Upper lobe of left lung (tissue), 6 donors: Measurements from ENCODE around the gene NKX2-1. TPM values are rescaled to one million over a fixed set of nuclear protein-coding genes. Genes with fewer than 3 reads are reported as not detected.
A peak's percentile ranks its signal among the peaks of the same experiment; 100 is the strongest.
"Not testable (repeated sequence)": the region's sequence is repeated elsewhere in the genome, so short reads cannot be mapped to it uniquely, and the experiment has no call there.

Source experiments
- ATAC-seq, 2 donors: fragments of 200-7000 bp; cut with Tn5 transposase; one replicate each; pipeline ENCODE4 v1.9.1; 2022; ENCODE audit warnings: mild to moderate bottlenecking in 2 of 2, moderate library complexity in 2 of 2; ENCODE audit not compliant: low FRiP score in 2 of 2
- DNase-seq, 2 donors: peaks; one replicate each; pipeline ENCODE4 v3.0.0-alpha.2; 2019 to 2020
- H3K27ac ChIP-seq, 4 donors: fragments of 200-600 bp; sonication (generic); one replicate each; pipeline ENCODE4 v1.5.1; 2016 to 2019
- H3K27me3 ChIP-seq, 4 donors: fragments of 200-600 bp; sonication (generic); one replicate each; pipeline ENCODE4 v1.5.1; 2017 to 2019
- H3K36me3 ChIP-seq, 4 donors: fragments of 200-600 bp; sonication (generic); one replicate each; pipeline ENCODE4 v1.5.1; 2016 to 2019
- H3K4me1 ChIP-seq, 4 donors: fragments of 200-600 bp; sonication (generic); one replicate each; pipeline ENCODE4 v1.5.1; 2018 to 2019
- H3K4me3 ChIP-seq, 4 donors: fragments of 200-600 bp; sonication (generic); one replicate each; pipeline ENCODE4 v1.5.1; 2017 to 2019; ENCODE audit warnings: mild to moderate bottlenecking in 2 of 4, moderate library complexity in 1 of 4
- H3K9me3 ChIP-seq, 4 donors: fragments of 200-600 bp; sonication (generic); one replicate each; pipeline ENCODE4 v1.5.1; 2018 to 2019
- EP300 ChIP-seq, 4 donors: sonication (generic); formaldehyde crosslinking; IDR thresholded peaks; one replicate each; pipeline ENCODE4 v1.5.1; 2017; ENCODE audit warnings: antibody characterized with exemption in 4 of 4, control low read depth in 2 of 4
- POLR2A ChIP-seq, 4 donors: fragments of 450-650 bp; IDR thresholded peaks; one replicate each; pipeline ENCODE4 v1.5.1; 2016 to 2017; ENCODE audit warnings: antibody characterized with exemption in 4 of 4, mild to moderate bottlenecking in 2 of 4
- POLR2AphosphoS5 ChIP-seq, 2 donors: sonication (generic); formaldehyde crosslinking; IDR thresholded peaks; one replicate each; pipeline ENCODE4 v1.5.1; 2017; ENCODE audit warnings: antibody characterized with exemption in 2 of 2
- WGBS, 2 donors: methylation state at CpG; one replicate each; pipeline ENCODE4 v1.1.5; 2017 to 2018; 5-methylcytosine and 5-hydroxymethylcytosine counted together
- total RNA-seq, 6 donors: library from RNA; depleted of rRNA in 4 of 6; stranded (reverse); fragments of >200 nt in 4 of 6; gene quantifications; one replicate each; pipeline versions ENCODE4 v1.1.0 to v1.2.1, GENCODE V29; 2016 to 2021
- TF ChIP-seq, protein P1 (sequence below), 6 experiments: fragments of 450-650 bp in 4 of 6; fragments of 200-600 bp in 2 of 6; sonication (generic) in 2 of 6; IDR thresholded peaks; one replicate each; pipeline ENCODE4 v1.5.1; 2016 to 2019; ENCODE audit warnings: antibody characterized with exemption in 6 of 6
- donor health status: DM: no; HTN: no; CAD: no; lungs with moderate emphysema.
- donor health status: DM: no; HTN: yes; CAD: no; lungs with severe emphysema.

Gene NKX2-1
- total RNA-seq, 6 donors from 2014 or later = 140 to 467 (median 284) TPM

DNA sequence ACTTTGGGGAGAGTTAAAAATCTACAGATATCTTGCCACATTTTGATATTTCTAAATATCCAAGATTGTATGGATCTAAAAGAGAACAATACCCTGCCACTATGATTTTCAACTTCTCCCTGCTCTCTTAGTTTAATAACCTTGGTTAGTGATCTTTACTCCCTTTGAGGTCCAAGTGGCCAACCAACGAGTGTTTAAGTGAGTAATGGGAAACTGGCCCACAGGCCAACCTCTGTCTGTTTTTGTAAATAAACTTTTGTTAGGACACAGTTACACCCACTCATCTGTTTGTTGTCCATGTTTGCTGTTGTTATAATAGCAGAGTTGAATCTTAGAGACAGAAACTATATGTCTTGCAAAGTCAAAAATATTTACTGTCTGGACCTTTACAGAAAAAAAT, 30.9 kb upstream of the NKX2-1 start:
- no peak for TF ChIP-seq EP300 (IDR thresholded peaks at IDR 0.05)
- TF ChIP-seq, protein P1, sequence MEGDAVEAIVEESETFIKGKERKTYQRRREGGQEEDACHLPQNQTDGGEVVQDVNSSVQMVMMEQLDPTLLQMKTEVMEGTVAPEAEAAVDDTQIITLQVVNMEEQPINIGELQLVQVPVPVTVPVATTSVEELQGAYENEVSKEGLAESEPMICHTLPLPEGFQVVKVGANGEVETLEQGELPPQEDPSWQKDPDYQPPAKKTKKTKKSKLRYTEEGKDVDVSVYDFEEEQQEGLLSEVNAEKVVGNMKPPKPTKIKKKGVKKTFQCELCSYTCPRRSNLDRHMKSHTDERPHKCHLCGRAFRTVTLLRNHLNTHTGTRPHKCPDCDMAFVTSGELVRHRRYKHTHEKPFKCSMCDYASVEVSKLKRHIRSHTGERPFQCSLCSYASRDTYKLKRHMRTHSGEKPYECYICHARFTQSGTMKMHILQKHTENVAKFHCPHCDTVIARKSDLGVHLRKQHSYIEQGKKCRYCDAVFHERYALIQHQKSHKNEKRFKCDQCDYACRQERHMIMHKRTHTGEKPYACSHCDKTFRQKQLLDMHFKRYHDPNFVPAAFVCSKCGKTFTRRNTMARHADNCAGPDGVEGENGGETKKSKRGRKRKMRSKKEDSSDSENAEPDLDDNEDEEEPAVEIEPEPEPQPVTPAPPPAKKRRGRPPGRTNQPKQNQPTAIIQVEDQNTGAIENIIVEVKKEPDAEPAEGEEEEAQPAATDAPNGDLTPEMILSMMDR (IDR thresholded peaks at IDR 0.05) = no peak
- TF ChIP-seq POLR2A (IDR thresholded peaks at IDR 0.05) = no peak
- TF ChIP-seq POLR2AphosphoS5 (IDR thresholded peaks at IDR 0.05) = no peak
- ATAC-seq (no peak), DNase-seq (no peak)
- Histone ChIP-seq H3K27me3 (no peaks in the 10 kb centered on the region), H3K4me3 (no peak overlapping the region), H3K27ac (no peak overlapping the region), H3K9me3 (no peaks in the 10 kb centered on the region), H3K4me1 (no peaks in the 10 kb centered on the region), H3K36me3 (no peaks in the 10 kb centered on the region)
- 24 to 36% methylated on average over 1 of the region's 1 CpG for WGBS, 2 donors

DNA sequence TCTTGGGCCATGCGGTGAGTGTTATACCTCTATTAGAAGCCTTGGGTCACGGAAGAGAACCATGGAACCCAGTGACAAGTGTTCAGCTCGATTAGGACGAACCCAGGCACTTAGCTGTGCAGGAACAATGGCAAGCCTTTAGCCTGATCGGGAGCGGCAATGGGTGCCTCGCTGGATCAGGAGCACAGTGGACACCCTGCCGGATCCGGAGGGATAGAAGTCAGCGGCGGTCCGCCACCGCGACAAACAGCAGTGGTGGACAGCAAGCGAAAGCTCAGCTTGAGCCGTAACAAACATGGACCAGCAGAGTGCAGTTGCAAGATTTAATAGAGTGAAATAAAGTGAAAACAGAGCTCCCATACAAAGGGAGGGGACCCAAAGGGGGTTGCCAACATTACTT, 24.2 kb upstream of the NKX2-1 start:
- ATAC-seq = not testable (repeated sequence)

DNA sequence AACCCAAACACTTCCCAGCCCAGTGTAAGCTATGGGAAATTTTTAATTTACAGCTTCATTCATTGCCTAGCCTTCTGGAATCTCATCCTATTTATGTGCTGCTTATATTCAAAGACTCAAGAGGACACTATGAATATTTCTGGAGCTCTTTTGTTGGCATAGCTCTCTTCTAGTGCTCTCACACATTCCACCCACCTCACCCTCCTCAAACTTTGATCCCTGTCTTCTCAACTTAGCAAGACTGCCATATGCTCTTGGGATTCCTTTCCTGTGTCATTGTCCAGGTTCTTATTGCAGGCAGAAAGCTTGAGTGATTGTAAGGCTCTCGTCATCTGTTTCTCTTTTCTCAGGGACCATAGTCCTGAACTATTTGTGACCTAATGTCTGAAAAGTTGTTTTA, 18.0 kb upstream of the NKX2-1 start:
- ATAC-seq (no peak), DNase-seq (no peak)
- no peaks in the 10 kb centered on the region for H3K36me3 ChIP-seq
- peaks cover 0 to 4% (median 0%) of the 10 kb centered on the region in 4 donors for H3K9me3 ChIP-seq
- H3K27me3 ChIP-seq = no peaks in the 10 kb centered on the region
- WGBS, 2 donors = 52 to 72% methylated on average over 1 of the region's 1 CpG
- H3K4me3 ChIP-seq = no peak overlapping the region
- H3K27ac ChIP-seq = no peak overlapping the region
- no peak for TF ChIP-seq POLR2A (IDR thresholded peaks at IDR 0.05)
- no peak for TF ChIP-seq EP300 (IDR thresholded peaks at IDR 0.05)
- TF ChIP-seq POLR2AphosphoS5 (IDR thresholded peaks at IDR 0.05) = no peak
- TF ChIP-seq, protein P1 (IDR thresholded peaks at IDR 0.05) = no peak
- H3K4me1 ChIP-seq = no peaks in the 10 kb centered on the region

More for the DNA sequence above, 24.2 kb upstream of the NKX2-1 start:
- peak in 1 of 2 donors; percentile 66 for DNase-seq
- H3K4me1 ChIP-seq, H3K27ac ChIP-seq, H3K27me3 ChIP-seq, H3K36me3 ChIP-seq, H3K9me3 ChIP-seq, H3K4me3 ChIP-seq: not testable (repeated sequence)
- WGBS, 2 donors = 94 to 97% methylated on average over 16 of the region's 16 CpGs

DNA sequence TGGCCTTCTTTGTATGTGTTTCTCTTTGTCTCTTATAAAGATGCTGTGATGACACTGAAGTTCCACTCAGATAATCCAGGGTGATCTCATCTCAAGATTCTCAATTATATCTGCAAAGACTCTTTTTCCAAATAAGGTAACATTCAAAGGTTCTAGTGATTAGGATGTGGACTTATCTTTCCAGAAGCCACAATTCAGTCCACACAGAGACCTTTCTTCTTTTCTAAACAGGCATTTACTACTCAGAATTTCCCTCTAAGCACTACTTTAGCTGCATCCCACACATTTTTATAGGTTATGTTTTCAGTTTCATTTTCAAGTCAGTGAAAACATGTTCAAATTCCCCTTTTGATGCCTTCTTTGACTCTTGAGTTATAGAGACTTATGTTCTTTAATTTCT, 9.0 kb upstream of the NKX2-1 start:
- TF ChIP-seq, protein P1 (IDR thresholded peaks at IDR 0.05) = no peak
- H3K27me3 ChIP-seq = peaks cover 0 to 13% (median 2%) of the 10 kb centered on the region in 4 donors
- no peaks in the 10 kb centered on the region for H3K9me3 ChIP-seq
- no peak overlapping the region for H3K4me3 ChIP-seq
- H3K4me1 ChIP-seq = peaks cover 0 to 12% (median 0%) of the 10 kb centered on the region in 4 donors
- no peak for DNase-seq
- H3K36me3 ChIP-seq = no peaks in the 10 kb centered on the region
- ATAC-seq = no peak
- H3K27ac ChIP-seq = no peak overlapping the region

DNA sequence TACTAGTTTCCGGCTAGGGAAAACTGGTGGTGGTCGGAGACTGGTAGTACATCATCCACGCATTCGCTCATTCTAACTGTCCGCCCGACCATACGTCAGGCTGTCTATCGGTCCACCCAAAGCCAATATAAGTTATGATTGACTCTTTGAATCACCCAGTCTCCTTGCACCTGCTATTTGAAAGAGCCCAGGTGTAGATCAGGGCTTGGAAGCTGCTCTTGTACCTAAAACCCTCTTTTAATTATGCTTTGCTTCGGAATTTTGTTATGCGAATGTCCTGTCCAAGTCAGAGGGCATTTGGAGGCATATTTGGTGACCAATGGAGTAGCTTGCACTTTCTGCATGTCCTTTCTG, 5.7 kb upstream of the NKX2-1 start:
- ATAC-seq = no peak
- WGBS, 2 donors = 21 to 22% methylated on average over 8 to 10 of the region's 10 CpGs
- no peaks in the 10 kb centered on the region for H3K9me3 ChIP-seq
- peaks cover 0 to 31% (median 7%) of the 10 kb centered on the region in 4 donors for H3K27me3 ChIP-seq
- H3K27ac ChIP-seq = peak overlapping the region in 2 of 4 donors; percentile 77 to 88
- TF ChIP-seq POLR2AphosphoS5 (IDR thresholded peaks at IDR 0.05) (no peak), EP300 (IDR thresholded peaks at IDR 0.05) (no peak), POLR2A (IDR thresholded peaks at IDR 0.05) (no peak)
- TF ChIP-seq, protein P1 (IDR thresholded peaks at IDR 0.05) = peak in 1 of 6 experiments; percentile 42
- H3K36me3 ChIP-seq = no peaks in the 10 kb centered on the region
- no peak for DNase-seq
- H3K4me1 ChIP-seq = peaks cover 6 to 37% (median 14%) of the 10 kb centered on the region in 4 donors
- H3K4me3 ChIP-seq = peak overlapping the region in 3 of 4 donors; percentile 32 to 41 (median 41)
